HepG2 (cell line): ENCODE data around the gene COA7. TPM values are rescaled to one million over a fixed set of nuclear protein-coding genes. Genes with fewer than 3 reads are reported as not detected.
A peak's percentile ranks its signal among the peaks of the same experiment; 100 is the strongest.

Experiments used
- ARID2 ChIP-seq: sonication (generic); formaldehyde crosslinking; IDR thresholded peaks from 2 replicates; pipeline ENCODE4 v1.8.1; 2022; ENCODE audit warnings: mild to moderate bottlenecking, missing genetic modification reagents, borderline replicate concordance
- ARID4A ChIP-seq: sonication (generic); formaldehyde crosslinking; IDR thresholded peaks from 2 replicates; pipeline ENCODE4 v1.5.0; 2020; ENCODE audit warnings: mild to moderate bottlenecking, missing genetic modification reagents, borderline replicate concordance
- ARID5B ChIP-seq: IDR thresholded peaks from 2 replicates; pipeline ENCODE4 v1.4.0; 2020; ENCODE audit warnings: mild to moderate bottlenecking, missing genetic modification reagents
- FLYWCH1 ChIP-seq: sonication (generic); formaldehyde crosslinking; IDR thresholded peaks from 2 replicates; pipeline ENCODE4 v1.8.1; 2023; ENCODE audit warnings: mild to moderate bottlenecking, missing genetic modification reagents
- HNF1B ChIP-seq: sonication (generic); formaldehyde crosslinking; IDR thresholded peaks from 2 replicates; pipeline ENCODE4 v1.5.1; 2020; ENCODE audit warnings: mild to moderate bottlenecking, moderate library complexity, missing genetic modification reagents
- HNRNPLL ChIP-seq: fragments of 200-400 bp; formaldehyde crosslinking; IDR thresholded peaks from 2 replicates; pipeline ENCODE4 v1.6.1; 2017; ENCODE audit warnings: mild to moderate bottlenecking, low read depth, low read length; ENCODE audit not compliant: poor library complexity, severe bottlenecking
- MED1 ChIP-seq: sonication (generic); formaldehyde crosslinking; IDR thresholded peaks from 2 replicates; pipeline ENCODE4 v1.4.0; 2020; ENCODE audit warnings: missing genetic modification reagents
- NFYB ChIP-seq: sonication (generic); formaldehyde crosslinking; IDR thresholded peaks from 2 replicates; pipeline ENCODE4 v1.4.0; 2020; ENCODE audit warnings: missing genetic modification reagents
- STAT5B ChIP-seq: sonication (generic); formaldehyde crosslinking; IDR thresholded peaks from 2 replicates; pipeline ENCODE4 v1.4.0; 2020; ENCODE audit warnings: missing genetic modification reagents
- USF2 ChIP-seq, 2 experiments: sonication (generic) in 1 of 2; formaldehyde crosslinking in 1 of 2; IDR thresholded peaks; 2 replicates each; pipeline versions ENCODE4 v1.5.1 to v1.6.1; 2011 to 2020; ENCODE audit warnings: borderline replicate concordance in 1 of 2, low read depth in 1 of 2, low read length in 1 of 2, mild to moderate bottlenecking in 1 of 2, missing genetic modification reagents in 1 of 2, moderate library complexity in 1 of 2
- ZMAT3 ChIP-seq: sonication (generic); formaldehyde crosslinking; conservative IDR thresholded peaks from 2 replicates; pipeline ENCODE4 v1.7.0; 2021; ENCODE audit warnings: missing genetic modification reagents
- ZNF138 ChIP-seq: sonication (generic); formaldehyde crosslinking; IDR thresholded peaks from 2 replicates; pipeline ENCODE4 v1.5.0; 2020; ENCODE audit warnings: mild to moderate bottlenecking, low read depth, missing genetic modification reagents
- ZNF530 ChIP-seq: sonication (generic); formaldehyde crosslinking; IDR thresholded peaks from 2 replicates; pipeline ENCODE4 v1.5.0; 2020; ENCODE audit warnings: low read depth, mild to moderate bottlenecking, missing genetic modification reagents
- ZNF558 ChIP-seq: sonication (generic); formaldehyde crosslinking; IDR thresholded peaks from 2 replicates; pipeline ENCODE4 v1.9.0; 2022; ENCODE audit warnings: mild to moderate bottlenecking, missing genetic modification reagents, borderline replicate concordance
- ZNF776 ChIP-seq: sonication (generic); formaldehyde crosslinking; IDR thresholded peaks from 2 replicates; pipeline ENCODE4 v1.4.0; 2020; ENCODE audit warnings: mild to moderate bottlenecking, missing genetic modification reagents
- polyA plus RNA-seq, 8 experiments: library from polyadenylated mRNA; depleted of rRNA in 3 of 8; stranded (reverse) in 7 of 8; unstranded in 1 of 8; fragments of >200 nt; fragmentation: Illumina TruSeq in 4 of 8; extraction: Trizol in 4 of 8; gene quantifications; 2 replicates each; pipeline versions ENCODE4 v1.2.1 to v1.2.3, GENCODE V29; 2011 to 2016; ENCODE audit warnings: low read depth in 4 of 8, missing spikeins in 1 of 8, mixed read lengths in 1 of 8; ENCODE audit not compliant: insufficient read depth in 1 of 8
- total RNA-seq, 5 experiments: library from RNA; depleted of rRNA; stranded (reverse); fragments of >200 nt; fragmentation: Illumina TruSeq; extraction: Trizol; gene quantifications; 2 replicates each; pipeline ENCODE4 v1.2.3, GENCODE V29; 2016; ENCODE audit warnings: low read depth in 1 of 5

Gene COA7
- total and polyA plus RNA-seq, 2 of the 13 experiments (the other 11 are each of a cell fraction or from before 2014, with no cell fraction given): 12.3 to 30.4 TPM

GRCh38 chr1:52702886-52703787, 5.0 kb upstream of the COA7 start (continued):
- TF ChIP-seq ARID4A (peak; percentile 97), FLYWCH1 (CRISPR knock-in tag) (peak; percentile 59; the same call in 1 of the 2 replicates), ZNF530 (CRISPR knock-in tag) (peak; percentile 66; the same call in 1 of the 2 replicates), ZNF138 (CRISPR knock-in tag) (peak; percentile 90; the same call in 1 of the 2 replicates), ZNF776 (CRISPR knock-in tag) (peak; percentile 52; the same call in 1 of the 2 replicates), ZNF558 (peak; percentile 91; the same call in 1 of the 2 replicates), HNF1B (CRISPR knock-in tag) (peak; percentile 97), HNRNPLL (peak; percentile 19), USF2 (IDR thresholded peaks at IDR 0.05; ENCODE audit: low read depth, low read length) (peak; percentile 95), USF2 (CRISPR knock-in tag; IDR thresholded peaks at IDR 0.05; ENCODE audit: borderline replicate concordance) (peak; percentile 99), STAT5B (CRISPR knock-in tag) (no peak), ARID5B (CRISPR knock-in tag) (peak; percentile 79), MED1 (peak; percentile 78; the same call in 1 of the 2 replicates), ARID2 (CRISPR knock-in tag) (peak; percentile 68; the same call in 1 of the 2 replicates), ZMAT3 (CRISPR knock-in tag) (peak; percentile 96), NFYB (peak; percentile 85)
